Peyer's patch (tissue), 4 donors: ENCODE results near the gene RABAC1.

Experiments used
- CTCF ChIP-seq, 6 experiments: fragments of 450-650 bp in 4 of 6; fragments of 200-600 bp in 2 of 6; sonication (generic) in 1 of 6; IDR thresholded peaks; one replicate each; pipeline ENCODE4 v1.5.1; 2017 to 2019; ENCODE audit warnings: antibody characterized with exemption in 6 of 6, mild to moderate bottlenecking in 3 of 6, moderate library complexity in 1 of 6
- POLR2A ChIP-seq, 2 donors: fragments of 450-650 bp; IDR thresholded peaks; one replicate each; pipeline ENCODE4 v1.5.1; 2017; ENCODE audit warnings: antibody characterized with exemption in 2 of 2, mild to moderate bottlenecking in 2 of 2, moderate library complexity in 2 of 2

DNA sequence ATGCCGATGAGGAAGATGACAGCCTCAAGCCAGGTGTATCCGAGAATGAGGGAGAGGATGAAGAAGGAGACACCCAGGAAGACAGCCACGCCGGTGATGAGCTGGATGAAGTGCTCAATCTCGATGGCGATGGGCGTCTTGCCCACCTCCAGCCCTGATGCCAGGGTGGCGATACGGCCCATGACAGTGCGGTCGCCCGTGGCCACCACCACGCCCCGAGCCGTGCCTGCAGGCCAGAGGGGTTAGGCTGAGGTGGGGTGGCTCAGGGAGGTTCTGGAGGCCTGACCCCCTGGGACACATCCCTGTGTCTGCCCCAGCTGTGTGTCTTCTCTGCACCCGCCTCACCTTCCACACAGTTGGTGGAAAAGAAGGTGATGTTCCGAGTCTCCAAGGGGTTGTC, 25.8 kb upstream of the RABAC1 start:
- TF ChIP-seq CTCF (IDR thresholded peaks at IDR 0.05) = no peak
- TF ChIP-seq POLR2A (IDR thresholded peaks at IDR 0.05) = no peak
